Omental fat pad (tissue), 4 donors: ENCODE data around the gene IL21R. TPM values are rescaled to one million over a fixed set of nuclear protein-coding genes. Genes with fewer than 3 reads are reported as not detected.

ENCODE experiments used
- ATAC-seq: fragments of 150-250 bp; one replicate; pipeline ENCODE4 v1.9.1; 2016; ENCODE audit warnings: mild to moderate bottlenecking, moderate library complexity; ENCODE audit not compliant: low FRiP score
- DNase-seq: peaks from one replicate; pipeline ENCODE4 v3.0.0-alpha.2; 2019; ENCODE audit warnings: low spot score
- total RNA-seq, 4 donors: library from RNA; depleted of rRNA; stranded (reverse); fragments of >200 nt; gene quantifications; one replicate each; pipeline ENCODE4 v1.1.0, GENCODE V29; 2016
- TF ChIP-seq, protein P1 (sequence below), 3 donors: fragments of 450-650 bp; IDR thresholded peaks; one replicate each; pipeline ENCODE4 v1.5.1; 2016 to 2017; ENCODE audit warnings: antibody characterized with exemption in 3 of 3, mild to moderate bottlenecking in 3 of 3, moderate library complexity in 2 of 3

IL21R gene
- total RNA-seq, 4 donors from 2014 or later, result 0.19 to 1.3 (median 0.25) TPM; not detected in 1

DNA sequence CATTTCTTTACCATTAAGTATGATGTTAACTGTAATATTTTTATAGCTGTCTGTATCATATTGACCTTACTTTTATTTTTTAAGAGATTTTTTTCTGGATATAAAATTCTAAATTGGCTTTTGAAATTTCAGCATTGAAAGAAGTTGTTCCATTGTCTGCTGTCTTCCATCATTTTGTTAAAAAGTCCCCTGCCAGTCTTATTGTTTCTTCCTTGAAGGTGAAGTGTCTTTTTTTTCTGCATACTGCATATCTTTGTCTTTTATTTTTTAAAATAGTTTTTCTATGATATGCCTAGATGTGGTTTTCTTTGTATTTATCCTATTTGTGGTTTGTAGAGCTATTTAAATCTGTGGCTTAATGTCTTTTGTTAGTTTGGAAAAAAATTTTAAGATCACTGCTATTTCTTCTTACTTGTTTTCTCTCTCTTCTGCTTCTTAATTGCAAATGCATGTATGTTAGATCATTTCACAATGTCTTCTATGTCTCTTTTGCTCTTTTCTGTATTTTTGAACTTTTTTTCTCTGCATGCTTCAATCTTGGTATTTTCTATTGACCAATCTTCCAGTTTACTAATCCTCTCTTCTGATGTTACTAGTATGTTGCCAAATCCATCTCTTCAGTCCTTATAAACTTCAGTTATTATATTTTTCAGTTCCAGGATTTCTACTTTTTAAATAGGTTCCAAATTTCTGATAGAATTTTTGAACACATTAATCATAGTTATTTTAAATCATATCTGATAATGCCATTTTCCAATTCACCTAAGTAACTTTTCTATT, 20.2 kb downstream of the IL21R start:
- ATAC-seq (no peak), DNase-seq (no peak)
- TF ChIP-seq, protein P1, sequence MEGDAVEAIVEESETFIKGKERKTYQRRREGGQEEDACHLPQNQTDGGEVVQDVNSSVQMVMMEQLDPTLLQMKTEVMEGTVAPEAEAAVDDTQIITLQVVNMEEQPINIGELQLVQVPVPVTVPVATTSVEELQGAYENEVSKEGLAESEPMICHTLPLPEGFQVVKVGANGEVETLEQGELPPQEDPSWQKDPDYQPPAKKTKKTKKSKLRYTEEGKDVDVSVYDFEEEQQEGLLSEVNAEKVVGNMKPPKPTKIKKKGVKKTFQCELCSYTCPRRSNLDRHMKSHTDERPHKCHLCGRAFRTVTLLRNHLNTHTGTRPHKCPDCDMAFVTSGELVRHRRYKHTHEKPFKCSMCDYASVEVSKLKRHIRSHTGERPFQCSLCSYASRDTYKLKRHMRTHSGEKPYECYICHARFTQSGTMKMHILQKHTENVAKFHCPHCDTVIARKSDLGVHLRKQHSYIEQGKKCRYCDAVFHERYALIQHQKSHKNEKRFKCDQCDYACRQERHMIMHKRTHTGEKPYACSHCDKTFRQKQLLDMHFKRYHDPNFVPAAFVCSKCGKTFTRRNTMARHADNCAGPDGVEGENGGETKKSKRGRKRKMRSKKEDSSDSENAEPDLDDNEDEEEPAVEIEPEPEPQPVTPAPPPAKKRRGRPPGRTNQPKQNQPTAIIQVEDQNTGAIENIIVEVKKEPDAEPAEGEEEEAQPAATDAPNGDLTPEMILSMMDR (IDR thresholded peaks at IDR 0.05), result no peak

- no peak for ATAC-seq
- no peak for DNase-seq
- TF ChIP-seq, protein P1 (IDR thresholded peaks at IDR 0.05), result no peak
Measured at GRCh38 chr16:27424772-27425498, 23.0 kb downstream of the IL21R start.

DNA sequence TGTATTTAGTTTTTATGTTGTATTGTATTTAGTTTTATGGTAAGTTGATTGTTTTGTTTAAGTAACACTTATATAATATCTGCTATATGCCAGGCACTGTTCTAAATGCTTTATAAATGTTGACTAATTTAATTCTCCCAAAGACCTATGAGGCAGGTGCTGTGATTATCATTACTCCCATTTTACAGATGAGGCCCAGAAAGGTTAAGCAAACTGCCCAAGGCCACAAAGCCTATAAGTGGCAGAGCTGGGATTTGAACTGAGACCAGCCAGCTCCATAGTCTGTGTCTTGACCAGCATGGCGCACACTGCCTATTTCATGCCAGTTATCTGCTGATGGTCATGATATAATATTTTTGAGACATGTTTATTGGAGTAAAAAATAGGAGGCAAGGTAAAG, 24.0 kb downstream of the IL21R start:
- DNase-seq, result no peak
- TF ChIP-seq, protein P1 (IDR thresholded peaks at IDR 0.05), result no peak
- ATAC-seq, result no peak

GRCh38 chr16:27426423-27427408, 24.7 kb downstream of the IL21R start:
- no peak for DNase-seq
- ATAC-seq, result no peak

DNA sequence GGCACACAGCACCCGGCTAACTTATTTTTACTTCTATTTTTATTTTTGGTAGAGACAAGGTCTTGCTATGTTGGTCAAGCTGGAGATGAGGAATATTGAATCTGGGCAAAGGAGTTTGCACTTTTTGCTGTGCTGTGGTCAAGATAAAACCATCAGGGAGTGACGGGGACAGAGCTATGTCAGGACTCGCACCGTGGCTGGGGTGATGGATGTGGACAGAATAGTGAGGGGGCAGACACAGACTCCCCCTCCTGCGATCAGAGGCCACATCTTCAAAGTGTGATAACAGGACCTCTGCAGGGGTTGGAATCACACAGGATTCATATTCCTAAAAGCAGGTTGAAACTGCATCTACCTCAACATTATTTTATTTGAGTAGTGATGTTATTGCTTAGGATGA, 25.6 kb downstream of the IL21R start:
- ATAC-seq (no peak), DNase-seq (no peak)
- TF ChIP-seq, protein P1 (IDR thresholded peaks at IDR 0.05), result no peak

More at GRCh38 chr16:27426423-27427408, 24.7 kb downstream of the IL21R start:
- TF ChIP-seq, protein P1 (IDR thresholded peaks at IDR 0.05), result no peak

- ATAC-seq, result no peak
- no peak for DNase-seq
- TF ChIP-seq, protein P1 (IDR thresholded peaks at IDR 0.05), result no peak
Measured at GRCh38 chr16:27428026-27428785, 26.2 kb downstream of the IL21R start.
